WTC11 (cell line): Measurements from ENCODE around the gene LDAH.

ENCODE experiments used
- CBFB ChIP-seq: sonication (generic); formaldehyde crosslinking; IDR thresholded peaks from 2 replicates; pipeline ENCODE4 v1.8.1; 2022; ENCODE audit warnings: mild to moderate bottlenecking, low read depth, missing genetic modification reagents
- CREB1 ChIP-seq: sonication (generic); formaldehyde crosslinking; IDR thresholded peaks from 2 replicates; pipeline ENCODE4 v1.8.0; 2023; ENCODE audit warnings: mild to moderate bottlenecking, missing genetic modification reagents
- E2F4 ChIP-seq: sonication (generic); formaldehyde crosslinking; IDR thresholded peaks from 2 replicates; pipeline ENCODE4 v1.8.1; 2022; ENCODE audit warnings: low read depth, mild to moderate bottlenecking, moderate library complexity, missing genetic modification reagents, borderline replicate concordance
- FOXP1 ChIP-seq: sonication (generic); formaldehyde crosslinking; IDR thresholded peaks from 2 replicates; pipeline ENCODE4 v1.8.0; 2022; ENCODE audit warnings: missing genetic modification reagents, mild to moderate bottlenecking, moderate library complexity, borderline replicate concordance
- MAX ChIP-seq: sonication (generic); formaldehyde crosslinking; IDR thresholded peaks from 2 replicates; pipeline ENCODE4 v1.8.0; 2022; ENCODE audit warnings: mild to moderate bottlenecking, missing genetic modification reagents
- MYBL2 ChIP-seq: sonication (generic); formaldehyde crosslinking; IDR thresholded peaks from 2 replicates; pipeline ENCODE4 v1.8.1; 2023; ENCODE audit warnings: mild to moderate bottlenecking, moderate library complexity, missing genetic modification reagents
- NFE2L1 ChIP-seq: sonication (generic); formaldehyde crosslinking; IDR thresholded peaks from 2 replicates; pipeline ENCODE4 v1.8.1; 2023; ENCODE audit warnings: missing genetic modification reagents
- PRDM15 ChIP-seq: sonication (generic); formaldehyde crosslinking; IDR thresholded peaks from 2 replicates; pipeline ENCODE4 v1.8.0; 2022; ENCODE audit warnings: missing genetic modification reagents
- TP53 ChIP-seq: sonication (generic); formaldehyde crosslinking; IDR thresholded peaks from 2 replicates; pipeline ENCODE4 v1.8.1; 2023; ENCODE audit warnings: mild to moderate bottlenecking, missing genetic modification reagents
- USF1 ChIP-seq: sonication (generic); formaldehyde crosslinking; IDR thresholded peaks from 2 replicates; pipeline ENCODE4 v1.8.0; 2022; ENCODE audit warnings: mild to moderate bottlenecking, missing genetic modification reagents
- USF2 ChIP-seq: sonication (generic); formaldehyde crosslinking; IDR thresholded peaks from 2 replicates; pipeline ENCODE4 v1.8.1; 2023; ENCODE audit warnings: mild to moderate bottlenecking, missing genetic modification reagents, moderate library complexity
- ZNF121 ChIP-seq: sonication (generic); formaldehyde crosslinking; IDR thresholded peaks from 2 replicates; pipeline ENCODE4 v1.8.0; 2023; ENCODE audit warnings: missing genetic modification reagents
- ZNF232 ChIP-seq: sonication (generic); formaldehyde crosslinking; IDR thresholded peaks from 2 replicates; pipeline ENCODE4 v1.8.0; 2022; ENCODE audit warnings: mild to moderate bottlenecking, missing genetic modification reagents
- TF ChIP-seq, protein P1 (sequence below): fragments of 200-600 bp; IDR thresholded peaks from 2 replicates; pipeline ENCODE4 v1.8.0; 2022; ENCODE audit warnings: antibody characterized with exemption

- TF ChIP-seq CBFB: no peak
- TF ChIP-seq, protein P1, sequence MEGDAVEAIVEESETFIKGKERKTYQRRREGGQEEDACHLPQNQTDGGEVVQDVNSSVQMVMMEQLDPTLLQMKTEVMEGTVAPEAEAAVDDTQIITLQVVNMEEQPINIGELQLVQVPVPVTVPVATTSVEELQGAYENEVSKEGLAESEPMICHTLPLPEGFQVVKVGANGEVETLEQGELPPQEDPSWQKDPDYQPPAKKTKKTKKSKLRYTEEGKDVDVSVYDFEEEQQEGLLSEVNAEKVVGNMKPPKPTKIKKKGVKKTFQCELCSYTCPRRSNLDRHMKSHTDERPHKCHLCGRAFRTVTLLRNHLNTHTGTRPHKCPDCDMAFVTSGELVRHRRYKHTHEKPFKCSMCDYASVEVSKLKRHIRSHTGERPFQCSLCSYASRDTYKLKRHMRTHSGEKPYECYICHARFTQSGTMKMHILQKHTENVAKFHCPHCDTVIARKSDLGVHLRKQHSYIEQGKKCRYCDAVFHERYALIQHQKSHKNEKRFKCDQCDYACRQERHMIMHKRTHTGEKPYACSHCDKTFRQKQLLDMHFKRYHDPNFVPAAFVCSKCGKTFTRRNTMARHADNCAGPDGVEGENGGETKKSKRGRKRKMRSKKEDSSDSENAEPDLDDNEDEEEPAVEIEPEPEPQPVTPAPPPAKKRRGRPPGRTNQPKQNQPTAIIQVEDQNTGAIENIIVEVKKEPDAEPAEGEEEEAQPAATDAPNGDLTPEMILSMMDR: no peak
- TF ChIP-seq NFE2L1 (CRISPR knock-in tag): no peak
- TF ChIP-seq ZNF232 (CRISPR knock-in tag): no peak
- TF ChIP-seq PRDM15 (CRISPR knock-in tag): no peak
- TF ChIP-seq E2F4 (CRISPR knock-in tag): no peak
- TF ChIP-seq CREB1 (CRISPR knock-in tag): no peak
- TF ChIP-seq FOXP1 (CRISPR knock-in tag): no peak
- no peak for TF ChIP-seq USF2 (CRISPR knock-in tag)
- no peak for TF ChIP-seq TP53 (CRISPR knock-in tag)
- TF ChIP-seq USF1 (CRISPR knock-in tag): no peak
- TF ChIP-seq ZNF121 (CRISPR knock-in tag): no peak
- no peak for TF ChIP-seq MYBL2 (CRISPR knock-in tag)
- TF ChIP-seq MAX (CRISPR knock-in tag): no peak
Observed at GRCh38 chr2:20728114-20728758, 94.7 kb downstream of the LDAH start.
